ENCODE data around the gene DDX39A. TPM values are rescaled to one million over a fixed set of nuclear protein-coding genes. Genes with fewer than 3 reads are reported as not detected.
A peak's percentile ranks its signal among the peaks of the same experiment; 100 is the strongest.

DDX39A gene
- total and polyA plus RNA-seq, 2 donors (not counting 1 experiment from before 2014, with no cell fraction given) = 178 to 393 TPM

DNA sequence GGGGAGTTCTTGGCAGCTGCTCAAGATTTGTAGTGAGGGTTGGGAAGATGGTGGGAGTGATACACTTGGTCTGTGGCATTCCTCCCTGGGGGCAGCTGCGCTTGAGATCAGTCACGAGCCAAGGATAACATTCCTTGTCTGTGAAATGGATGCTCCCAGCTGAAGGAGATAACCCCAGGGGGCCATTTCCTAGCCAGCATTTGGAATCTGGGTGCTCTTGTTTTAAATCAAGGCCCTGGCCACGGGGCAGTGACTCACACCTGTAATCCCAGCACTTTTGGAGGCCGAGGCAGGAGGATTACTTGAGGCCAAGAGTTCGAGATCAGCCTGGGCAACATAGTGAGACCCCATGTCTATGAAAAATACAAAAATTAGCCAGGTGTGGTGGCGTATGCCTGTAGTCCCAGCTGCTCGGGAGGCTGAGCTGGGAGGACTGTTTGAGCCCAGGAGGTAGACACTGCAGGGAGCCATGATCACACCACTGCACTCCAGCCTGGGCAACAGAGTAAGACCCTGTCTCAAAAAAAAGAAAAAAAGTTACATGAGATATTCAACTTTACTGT lies 18.5 kb upstream of the DDX39A start:
- Histone ChIP-seq H3K4me1 (ENCODE audit: control insufficient read depth in 2 of 2, insufficient read depth in 2 of 2, low read length in 2 of 2) (peaks cover 34 to 39% of the 10 kb centered on the region in 2 donors), H3K27ac (ENCODE audit: low read length in 2 of 2) (no peak overlapping the region)
- ATAC-seq (ENCODE audit: low read depth) = no peak

More for the DNA sequence above, 18.5 kb upstream of the DDX39A start:
- Histone ChIP-seq H2AFZ (ENCODE audit: insufficient read depth, low read depth, low read length, poor library complexity, severe bottlenecking) (no peak overlapping the region), H3K36me3 (replicated peaks in 1 of 2; ENCODE audit: control extremely low read depth in 1 of 2, control insufficient read depth in 1 of 2, extremely low read depth in 1 of 2, insufficient read depth in 2 of 2, low read length in 1 of 2) (peaks cover 0 to 12% of the 10 kb centered on the region in 2 experiments), H3K9me3 (ENCODE audit: control extremely low read depth in 1 of 3, control insufficient read depth in 2 of 3, insufficient read depth in 1 of 3, low read length in 2 of 3) (no peaks in the 10 kb centered on the region), H3K27me3 (replicated peaks in 1 of 4; ENCODE audit: control extremely low read depth in 1 of 4, control insufficient read depth in 3 of 4, insufficient read depth in 4 of 4, low read length in 3 of 4) (no peaks in the 10 kb centered on the region), H3K4me3 (ENCODE audit: control extremely low read depth in 1 of 5, extremely low read depth in 1 of 5, insufficient read depth in 1 of 5, low read depth in 2 of 5, low read length in 4 of 5) (no peak overlapping the region), H3K4me2 (replicated peaks; ENCODE audit: low read depth, low read length, poor library complexity, severe bottlenecking) (no peak overlapping the region), H3K9ac (ENCODE audit: low read length) (no peak overlapping the region), H3K79me2 (ENCODE audit: control insufficient read depth, insufficient read depth, low read length) (peaks cover 91% of the 10 kb centered on the region), H4K20me1 (ENCODE audit: control insufficient read depth, insufficient read depth, low read length, poor library complexity, severe bottlenecking) (peaks cover 15% of the 10 kb centered on the region)
- DNase-seq = no peak
- intact Hi-C loops (cut with micrococcal nuclease) = no loop called here
- Mint-ChIP-seq H3K9me3 (ENCODE audit: insufficient read depth) (no peaks in the 10 kb centered on the region), H3K4me3 (no peak overlapping the region), H3K4me1 (peaks cover 42% of the 10 kb centered on the region), H3K27ac (peak overlapping the region; percentile 50), H3K27me3 (no peaks in the 10 kb centered on the region)
- 98% methylated on average over 7 of the region's 7 CpGs for WGBS (ENCODE audit: insufficient coverage)
- POLR2A ChIA-PET = interaction anchor here (0.6 to 3.1 kb wide), 4 partner anchors 17 to 536 kb away, joined by 3 to 16 read pairs (median 6); partner anchors contain the start of gene DDX39A
- TF ChIP-seq EZH2 (IDR thresholded peaks at IDR 0.05; ENCODE audit: borderline replicate concordance, insufficient read depth, low read depth, low read length, poor library complexity, severe bottlenecking) = no peak
- TF ChIP-seq, protein P1, sequence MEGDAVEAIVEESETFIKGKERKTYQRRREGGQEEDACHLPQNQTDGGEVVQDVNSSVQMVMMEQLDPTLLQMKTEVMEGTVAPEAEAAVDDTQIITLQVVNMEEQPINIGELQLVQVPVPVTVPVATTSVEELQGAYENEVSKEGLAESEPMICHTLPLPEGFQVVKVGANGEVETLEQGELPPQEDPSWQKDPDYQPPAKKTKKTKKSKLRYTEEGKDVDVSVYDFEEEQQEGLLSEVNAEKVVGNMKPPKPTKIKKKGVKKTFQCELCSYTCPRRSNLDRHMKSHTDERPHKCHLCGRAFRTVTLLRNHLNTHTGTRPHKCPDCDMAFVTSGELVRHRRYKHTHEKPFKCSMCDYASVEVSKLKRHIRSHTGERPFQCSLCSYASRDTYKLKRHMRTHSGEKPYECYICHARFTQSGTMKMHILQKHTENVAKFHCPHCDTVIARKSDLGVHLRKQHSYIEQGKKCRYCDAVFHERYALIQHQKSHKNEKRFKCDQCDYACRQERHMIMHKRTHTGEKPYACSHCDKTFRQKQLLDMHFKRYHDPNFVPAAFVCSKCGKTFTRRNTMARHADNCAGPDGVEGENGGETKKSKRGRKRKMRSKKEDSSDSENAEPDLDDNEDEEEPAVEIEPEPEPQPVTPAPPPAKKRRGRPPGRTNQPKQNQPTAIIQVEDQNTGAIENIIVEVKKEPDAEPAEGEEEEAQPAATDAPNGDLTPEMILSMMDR (IDR thresholded peaks at IDR 0.05) = no peak
- CTCF ChIA-PET = interaction anchor here (0.6 to 2.4 kb wide), 7 partner anchors 15 to 558 kb away, joined by 3 to 5 read pairs (median 3); no protein-coding TSS in a partner anchor
